Omental fat pad (tissue), 4 donors: ENCODE results near the gene NEIL3. TPM values are rescaled to one million over a fixed set of nuclear protein-coding genes. Genes with fewer than 3 reads are reported as not detected.

ENCODE experiments used
- ATAC-seq: fragments of 150-250 bp; one replicate; pipeline ENCODE4 v1.9.1; 2016; ENCODE audit warnings: mild to moderate bottlenecking, moderate library complexity; ENCODE audit not compliant: low FRiP score
- DNase-seq: peaks from one replicate; pipeline ENCODE4 v3.0.0-alpha.2; 2019; ENCODE audit warnings: low spot score
- total RNA-seq, 4 donors: library from RNA; depleted of rRNA; stranded (reverse); fragments of >200 nt; gene quantifications; one replicate each; pipeline ENCODE4 v1.1.0, GENCODE V29; 2016
- TF ChIP-seq, protein P1 (sequence below), 3 donors: fragments of 450-650 bp; IDR thresholded peaks; one replicate each; pipeline ENCODE4 v1.5.1; 2016 to 2017; ENCODE audit warnings: antibody characterized with exemption in 3 of 3, mild to moderate bottlenecking in 3 of 3, moderate library complexity in 2 of 3

The NEIL3 gene
- total RNA-seq, 4 donors from 2014 or later: 0.96 TPM; not detected in 3

DNA sequence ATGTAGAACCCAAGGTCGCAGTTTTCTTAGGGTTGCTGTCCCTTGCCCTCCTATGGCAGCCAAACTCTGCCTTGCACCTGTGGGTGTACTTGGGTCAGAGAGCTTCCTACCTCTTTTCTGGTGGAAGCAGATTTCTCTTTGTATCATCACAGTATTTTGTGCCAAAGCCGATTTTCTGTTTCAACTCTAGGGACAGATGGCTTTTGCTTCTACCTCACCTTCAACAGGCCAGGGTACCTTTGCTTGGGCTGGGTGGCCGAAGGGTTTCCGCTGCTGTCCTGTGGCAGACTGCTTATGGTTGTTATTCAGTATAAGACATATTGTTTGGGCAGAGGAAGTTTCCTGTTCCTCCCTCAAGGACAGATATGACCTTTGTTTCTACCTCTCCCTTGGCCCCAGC lies 22.4 kb downstream of the NEIL3 start:
- no peak for ATAC-seq
- no peak for DNase-seq
- TF ChIP-seq, protein P1, sequence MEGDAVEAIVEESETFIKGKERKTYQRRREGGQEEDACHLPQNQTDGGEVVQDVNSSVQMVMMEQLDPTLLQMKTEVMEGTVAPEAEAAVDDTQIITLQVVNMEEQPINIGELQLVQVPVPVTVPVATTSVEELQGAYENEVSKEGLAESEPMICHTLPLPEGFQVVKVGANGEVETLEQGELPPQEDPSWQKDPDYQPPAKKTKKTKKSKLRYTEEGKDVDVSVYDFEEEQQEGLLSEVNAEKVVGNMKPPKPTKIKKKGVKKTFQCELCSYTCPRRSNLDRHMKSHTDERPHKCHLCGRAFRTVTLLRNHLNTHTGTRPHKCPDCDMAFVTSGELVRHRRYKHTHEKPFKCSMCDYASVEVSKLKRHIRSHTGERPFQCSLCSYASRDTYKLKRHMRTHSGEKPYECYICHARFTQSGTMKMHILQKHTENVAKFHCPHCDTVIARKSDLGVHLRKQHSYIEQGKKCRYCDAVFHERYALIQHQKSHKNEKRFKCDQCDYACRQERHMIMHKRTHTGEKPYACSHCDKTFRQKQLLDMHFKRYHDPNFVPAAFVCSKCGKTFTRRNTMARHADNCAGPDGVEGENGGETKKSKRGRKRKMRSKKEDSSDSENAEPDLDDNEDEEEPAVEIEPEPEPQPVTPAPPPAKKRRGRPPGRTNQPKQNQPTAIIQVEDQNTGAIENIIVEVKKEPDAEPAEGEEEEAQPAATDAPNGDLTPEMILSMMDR (IDR thresholded peaks at IDR 0.05): no peak

DNA sequence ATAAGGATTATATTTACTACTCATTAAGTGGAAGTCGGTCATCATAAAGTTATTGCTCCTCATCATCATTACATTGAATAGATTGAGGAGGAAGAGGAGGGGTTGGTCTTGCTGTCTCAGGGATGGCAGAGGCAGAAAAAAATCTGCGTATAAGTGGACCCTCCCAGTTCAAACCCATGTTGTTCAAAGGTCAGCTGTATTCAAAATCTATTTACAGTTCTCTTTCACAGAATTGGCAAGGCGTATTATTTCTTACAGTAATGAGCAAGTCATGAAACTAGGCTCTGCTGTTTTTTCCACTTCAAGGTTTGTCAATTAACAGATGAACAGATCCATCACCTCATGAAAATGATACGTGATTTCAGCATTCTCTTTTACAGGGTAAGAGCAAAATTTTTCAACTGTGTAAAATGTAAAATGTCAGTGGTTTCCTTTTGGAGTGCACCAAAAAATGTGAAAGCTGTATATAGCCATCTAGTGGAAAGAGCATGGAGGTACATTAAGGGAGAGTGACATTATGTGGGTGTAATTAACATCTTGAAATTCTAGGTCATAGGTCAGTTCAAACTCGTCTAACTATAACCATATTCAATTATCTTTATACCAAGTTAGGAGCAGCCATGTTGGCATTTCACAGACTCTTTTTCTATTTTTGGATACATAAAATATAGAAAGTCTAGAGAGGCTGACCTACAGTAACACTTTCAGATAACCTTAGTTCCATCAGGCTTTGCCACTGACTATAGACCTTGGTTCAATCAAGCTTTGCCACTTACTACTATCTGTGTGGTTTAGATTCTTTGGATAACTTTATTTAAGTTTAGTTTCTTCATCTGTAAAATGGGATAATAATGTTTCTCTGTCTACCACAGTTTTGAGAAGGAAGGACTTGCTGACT lies 30.1 kb downstream of the NEIL3 start:
- DNase-seq: no peak
- ATAC-seq: peak; percentile 57
- TF ChIP-seq, protein P1 (IDR thresholded peaks at IDR 0.05): no peak

DNA sequence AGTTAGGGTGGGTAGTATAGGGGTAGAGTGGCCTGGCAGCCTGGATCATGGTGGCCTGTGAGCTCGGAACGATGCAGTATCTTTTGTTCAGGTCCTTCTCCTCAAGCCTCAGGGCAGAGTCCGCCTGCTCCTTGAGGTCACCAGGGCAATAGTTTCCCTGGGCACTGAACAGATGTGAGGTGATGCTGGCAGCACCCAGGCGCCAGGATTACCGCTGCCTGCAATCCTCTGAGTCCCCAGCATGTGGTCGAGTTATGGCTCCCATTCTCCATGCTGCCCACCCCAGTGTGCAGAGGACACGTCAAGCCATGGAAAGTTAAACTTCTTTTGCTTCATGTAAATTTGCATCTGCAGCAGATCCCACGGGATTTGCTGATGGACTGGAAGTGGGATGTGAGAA lies 38.7 kb downstream of the NEIL3 start:
- ATAC-seq (no peak), DNase-seq (no peak)
- TF ChIP-seq, protein P1 (IDR thresholded peaks at IDR 0.05): no peak

DNA sequence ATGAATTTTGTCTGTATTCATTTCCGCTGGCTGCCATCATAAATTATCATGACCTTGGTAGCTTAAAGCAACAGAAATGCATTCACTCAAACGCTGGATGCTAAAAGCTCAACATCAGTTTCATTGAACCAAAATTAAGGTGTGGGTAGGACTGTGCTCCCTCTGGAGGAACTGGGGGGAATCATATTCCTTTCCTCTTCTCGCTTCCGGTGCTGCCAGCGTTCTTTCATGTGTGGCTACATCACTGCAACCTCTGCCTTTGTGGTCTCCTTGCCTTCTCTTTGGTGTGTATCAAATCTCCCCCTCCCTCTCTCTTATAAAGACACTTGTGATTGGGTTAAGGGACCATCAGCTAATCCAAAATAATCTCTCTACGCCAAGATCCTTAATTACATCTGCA lies 39.5 kb downstream of the NEIL3 start:
- DNase-seq (no peak), ATAC-seq (no peak)
- TF ChIP-seq, protein P1 (IDR thresholded peaks at IDR 0.05): no peak

DNA sequence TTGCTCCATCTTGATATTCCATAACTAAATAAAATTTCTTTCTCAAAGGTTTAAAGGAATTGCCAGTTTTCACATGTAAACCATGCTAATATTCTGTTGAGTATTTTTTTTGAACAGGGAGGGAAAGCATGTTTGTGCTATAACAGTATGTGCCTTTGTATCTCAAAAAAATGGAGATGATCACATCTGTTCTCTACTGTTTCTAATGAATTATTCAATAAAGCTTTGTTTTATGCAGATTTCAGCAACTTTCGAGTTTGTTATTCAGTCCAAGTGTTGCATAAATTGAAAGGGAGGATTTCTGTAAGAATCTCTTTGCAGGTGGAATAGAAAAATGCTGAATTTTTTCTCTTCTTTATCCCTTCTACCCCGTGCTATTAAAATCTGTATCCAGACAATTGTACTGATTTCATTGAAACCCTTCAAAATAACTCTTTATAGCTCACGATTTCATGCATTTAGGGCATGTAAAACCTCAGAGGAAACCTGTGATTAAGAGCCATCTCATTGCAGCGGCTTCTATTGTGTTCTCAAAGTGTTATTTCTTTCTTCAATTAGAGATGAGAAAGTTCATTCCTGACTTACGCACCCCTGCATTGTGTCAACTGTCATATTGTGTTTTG lies 42.1 kb downstream of the NEIL3 start:
- no peak for DNase-seq
- no peak for ATAC-seq
- TF ChIP-seq, protein P1 (IDR thresholded peaks at IDR 0.05): no peak

DNA sequence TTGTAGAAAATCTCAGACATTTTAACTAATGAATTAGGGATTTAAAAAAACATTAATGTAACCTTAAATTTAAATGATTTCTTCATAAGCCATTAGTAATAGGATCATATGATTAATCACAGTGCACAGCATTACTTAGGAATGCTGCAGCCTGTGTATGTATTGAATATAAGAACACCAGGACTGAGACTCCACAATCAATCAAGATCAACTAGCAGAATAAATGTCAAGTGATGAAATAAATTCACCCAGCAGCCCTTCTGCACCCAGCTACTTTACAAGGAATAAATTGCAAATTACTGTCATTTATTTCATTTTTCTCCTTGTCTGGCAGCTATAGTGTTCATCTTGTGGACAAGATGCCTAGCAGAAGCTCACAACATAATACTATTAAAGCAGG lies 46.5 kb downstream of the NEIL3 start:
- TF ChIP-seq, protein P1 (IDR thresholded peaks at IDR 0.05): no peak
- no peak for DNase-seq
- ATAC-seq: no peak
